Central memory CD4-positive, alpha-beta T cell (primary cell): ENCODE data around the gene TCF7L2.

Experiments used
- DNase-seq: peaks from one replicate; pipeline ENCODE4 v3.0.0; 2022

TCF7L2 gene

DNA sequence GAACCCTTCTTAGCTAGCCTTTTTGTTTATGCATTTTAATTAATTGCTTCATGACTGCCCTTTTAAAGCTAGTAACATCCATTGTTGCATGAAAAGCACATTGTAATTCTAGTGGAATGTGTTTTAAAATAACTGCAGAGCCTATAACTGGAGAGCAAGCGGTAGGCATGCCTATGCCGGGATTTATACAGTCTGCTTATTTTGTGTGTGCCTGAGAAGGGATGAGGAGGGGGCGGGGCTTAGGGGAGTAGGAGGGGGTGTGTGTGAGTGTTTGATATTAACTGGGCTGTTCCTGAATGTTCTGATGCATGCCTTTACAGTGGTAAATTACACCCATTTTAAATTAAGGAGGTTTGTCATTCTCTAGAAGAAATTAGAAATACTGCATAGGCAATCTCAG is 208.1 kb downstream of the TCF7L2 start:
- DNase-seq = no peak

DNA sequence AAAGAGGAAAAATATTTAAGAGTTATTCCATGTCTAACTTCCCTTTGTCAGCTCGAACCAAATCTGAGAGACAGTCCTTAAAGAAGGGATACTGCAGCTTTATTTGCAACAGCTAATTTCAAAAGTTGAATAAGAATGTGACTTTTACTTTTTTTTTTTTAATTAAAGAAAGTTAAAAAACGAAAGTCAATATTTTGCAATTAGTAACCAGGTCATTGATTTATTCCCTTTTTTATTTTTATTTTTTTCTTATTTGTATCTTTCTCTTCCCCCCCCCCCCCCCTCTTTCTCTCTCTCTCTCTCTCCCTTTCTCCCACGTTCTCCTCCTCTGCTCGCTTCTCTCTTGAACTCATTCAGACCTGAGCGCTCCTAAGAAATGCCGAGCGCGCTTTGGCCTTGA is 209.5 kb downstream of the TCF7L2 start:
- DNase-seq = no peak

DNA sequence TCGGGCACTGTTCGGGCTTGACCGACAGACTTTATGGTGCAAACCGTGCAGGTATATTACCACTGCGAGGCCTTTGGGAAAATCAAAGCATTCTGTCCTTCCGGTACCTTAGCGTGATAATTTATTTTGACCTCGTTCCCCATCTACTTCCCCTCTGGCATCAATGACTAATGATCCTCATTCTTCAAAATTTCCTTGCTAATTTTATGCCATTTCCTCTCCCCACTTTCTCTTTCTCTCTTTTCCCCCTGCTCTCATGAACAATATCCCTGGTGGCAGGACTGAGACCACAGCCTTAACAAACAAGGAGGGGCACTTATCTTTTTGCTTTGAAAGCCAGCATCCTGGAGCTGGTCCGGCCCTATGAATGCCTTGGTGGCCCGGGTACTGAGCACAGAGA is 210.6 kb downstream of the TCF7L2 start:
- no peak for DNase-seq

DNA sequence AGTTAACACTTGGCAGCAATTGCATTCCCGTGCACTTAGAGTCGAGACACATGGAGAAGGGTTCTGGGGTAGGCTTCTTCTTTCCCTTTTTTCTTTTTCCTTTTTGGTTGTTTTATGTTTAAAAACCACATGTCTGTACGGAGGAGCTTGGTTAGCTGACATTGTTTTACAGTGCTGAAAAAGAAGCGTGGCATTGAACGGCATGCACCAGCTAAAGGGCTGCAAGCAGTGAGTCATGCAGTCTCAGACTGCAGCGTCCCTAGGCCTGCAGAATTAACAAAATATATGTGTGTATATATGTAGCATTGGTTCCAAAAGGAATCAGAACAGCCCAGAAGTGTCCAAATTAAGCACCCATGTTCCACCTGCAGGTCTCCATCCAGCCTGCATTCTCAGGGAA is 211.0 kb downstream of the TCF7L2 start:
- no peak for DNase-seq

DNA sequence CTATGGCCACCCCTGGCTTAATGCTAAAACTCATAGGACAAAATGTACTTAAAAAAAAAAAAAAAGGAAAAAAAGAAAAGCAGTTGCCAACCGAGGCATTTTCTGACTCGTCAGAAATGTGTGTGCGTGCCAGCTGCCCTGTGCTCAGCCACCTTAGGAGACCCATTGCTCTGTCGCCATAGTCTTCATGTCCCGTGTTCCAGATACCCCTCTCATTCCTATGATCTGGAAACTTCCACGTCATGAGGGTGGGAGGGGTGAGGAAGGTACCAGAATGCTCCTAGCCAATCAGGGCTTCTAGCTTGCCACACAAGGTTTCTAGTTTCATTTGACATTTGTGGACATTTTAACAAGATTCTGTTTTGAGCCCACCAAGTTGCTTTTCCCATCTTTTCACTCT is 212.9 kb downstream of the TCF7L2 start:
- no peak for DNase-seq

DNA sequence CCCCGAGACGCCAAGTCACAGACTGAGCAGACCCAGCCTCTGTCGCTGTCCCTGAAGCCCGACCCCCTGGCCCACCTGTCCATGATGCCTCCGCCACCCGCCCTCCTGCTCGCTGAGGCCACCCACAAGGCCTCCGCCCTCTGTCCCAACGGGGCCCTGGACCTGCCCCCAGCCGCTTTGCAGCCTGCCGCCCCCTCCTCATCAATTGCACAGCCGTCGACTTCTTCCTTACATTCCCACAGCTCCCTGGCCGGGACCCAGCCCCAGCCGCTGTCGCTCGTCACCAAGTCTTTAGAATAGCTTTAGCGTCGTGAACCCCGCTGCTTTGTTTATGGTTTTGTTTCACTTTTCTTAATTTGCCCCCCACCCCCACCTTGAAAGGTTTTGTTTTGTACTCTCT is 215.6 kb downstream of the TCF7L2 start:
- no peak for DNase-seq

DNA sequence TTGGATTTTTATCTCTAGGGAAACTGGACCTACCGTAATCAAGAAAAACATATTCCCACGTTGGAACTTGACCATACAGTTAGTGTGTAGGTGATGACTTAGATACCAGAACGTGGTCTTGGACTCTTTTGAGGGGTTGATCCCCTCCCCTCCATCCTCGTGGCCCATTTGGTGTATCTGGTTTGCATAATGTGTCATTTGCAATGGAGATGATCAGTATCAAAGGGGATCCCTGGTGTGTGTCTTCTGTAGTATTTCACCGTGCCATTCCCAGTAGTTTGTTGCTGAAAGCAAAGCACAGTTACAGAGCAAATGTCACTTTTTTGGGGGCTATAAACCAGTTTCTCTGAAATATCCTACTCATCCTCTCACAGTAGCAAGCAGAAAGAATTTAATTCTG is 217.7 kb downstream of the TCF7L2 start:
- no peak for DNase-seq

DNA sequence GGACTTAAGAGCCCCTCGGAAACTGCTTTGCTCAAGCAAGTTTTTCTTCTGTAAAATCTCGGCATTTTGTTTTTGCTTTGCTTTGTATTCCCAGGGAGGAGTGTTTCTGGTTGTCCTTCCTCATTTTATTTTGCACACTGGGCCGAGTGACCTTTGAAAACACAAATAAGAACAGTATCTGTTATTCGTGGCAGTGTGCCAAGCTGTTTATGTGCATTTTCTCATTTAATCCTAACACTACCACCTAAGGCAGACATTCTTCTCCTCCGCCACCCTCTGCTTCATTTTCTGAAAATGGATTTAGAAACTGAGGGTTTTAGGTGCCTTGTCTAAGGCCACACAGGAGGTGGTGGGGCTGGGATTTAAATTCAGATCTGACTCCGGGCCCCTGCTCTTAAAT is 218.5 kb downstream of the TCF7L2 start:
- DNase-seq = no peak

DNA sequence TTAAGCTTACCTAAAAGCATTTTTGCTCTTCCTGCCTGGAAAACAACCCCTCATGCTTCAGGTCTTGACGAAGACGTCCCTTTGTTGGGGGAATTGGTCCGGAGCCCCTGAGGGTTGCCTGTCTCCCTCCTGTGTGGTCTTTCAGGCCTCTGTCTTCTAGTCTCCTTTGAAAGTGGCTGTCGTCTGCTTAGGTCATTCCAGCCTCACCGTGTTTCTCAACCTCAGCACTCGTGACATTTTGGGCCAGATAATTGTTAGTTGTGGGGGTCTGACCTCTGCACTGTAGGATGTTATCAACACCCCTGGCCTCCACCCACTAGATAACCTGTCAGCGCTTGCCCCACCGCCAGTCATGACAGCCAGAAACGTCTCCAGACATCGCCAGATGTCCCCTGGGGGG is 219.1 kb downstream of the TCF7L2 start:
- DNase-seq = no peak

DNA sequence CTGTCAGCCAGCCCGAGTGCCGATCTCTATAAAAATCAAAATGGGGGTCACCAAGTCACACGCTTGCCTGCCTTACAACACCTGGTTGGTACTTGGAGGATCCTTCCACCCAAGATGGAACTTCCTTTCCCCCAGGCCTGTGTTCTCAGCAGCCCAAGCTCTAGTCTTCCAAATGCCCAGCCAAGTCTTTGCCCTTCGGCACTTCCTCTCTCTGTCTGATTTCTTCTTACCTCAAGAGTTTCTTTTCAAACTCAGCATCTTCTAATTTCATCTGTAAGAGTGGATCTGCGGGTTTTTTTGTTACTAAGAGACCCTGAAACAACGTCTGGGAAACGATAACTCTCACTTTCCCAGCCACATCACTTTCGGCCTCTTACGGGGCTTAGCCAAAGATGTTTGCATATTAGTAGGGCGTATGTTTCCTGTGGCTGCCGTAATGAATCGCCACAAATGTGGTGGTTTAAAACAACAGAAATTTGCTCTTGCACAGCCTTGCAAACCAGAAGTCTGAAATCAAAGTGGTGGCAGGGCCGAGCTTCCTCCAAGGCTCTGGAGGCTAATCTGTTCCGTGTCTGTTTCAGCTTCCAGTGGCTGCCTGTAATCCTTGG is 219.9 kb downstream of the TCF7L2 start:
- DNase-seq = no peak

DNA sequence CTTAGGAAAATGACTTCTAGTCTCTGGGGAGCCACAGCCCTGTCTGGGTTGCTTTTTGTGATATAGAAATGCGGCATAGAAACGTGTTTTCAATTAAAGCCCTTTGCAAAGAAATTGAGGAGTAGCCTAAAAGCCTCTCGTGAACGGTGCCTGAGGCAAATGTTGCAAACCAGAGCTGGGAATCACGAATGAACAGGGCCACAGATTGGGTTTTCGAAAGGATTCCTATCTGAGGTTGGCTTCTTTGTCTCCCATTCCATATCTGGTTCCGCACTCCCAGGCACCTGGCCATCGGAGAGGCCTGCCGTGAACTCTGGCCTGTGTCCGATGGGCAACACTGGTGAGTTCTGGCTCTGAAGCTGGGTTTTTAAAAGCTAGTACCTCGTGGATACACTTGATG is 221.6 kb downstream of the TCF7L2 start:
- DNase-seq = no peak

DNA sequence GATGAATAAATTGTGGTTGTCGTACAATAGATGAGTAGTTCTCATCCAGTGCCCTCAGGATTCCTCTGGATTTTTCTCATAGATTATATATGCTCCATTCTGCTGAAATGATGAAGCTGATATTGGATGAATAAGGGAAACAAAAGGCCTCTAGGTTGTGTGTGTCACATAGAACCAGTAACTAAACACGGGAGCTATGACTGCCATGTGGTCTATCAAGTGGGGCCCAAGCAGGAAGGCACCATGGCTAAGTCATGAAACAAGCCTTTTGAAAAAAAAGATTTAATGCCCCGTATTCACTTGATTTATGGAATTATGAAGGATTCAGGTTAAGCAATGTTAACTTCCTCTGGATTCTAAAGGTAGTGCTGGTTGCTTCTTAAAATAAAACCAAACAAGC is 225.1 kb downstream of the TCF7L2 start:
- DNase-seq = no peak

DNA sequence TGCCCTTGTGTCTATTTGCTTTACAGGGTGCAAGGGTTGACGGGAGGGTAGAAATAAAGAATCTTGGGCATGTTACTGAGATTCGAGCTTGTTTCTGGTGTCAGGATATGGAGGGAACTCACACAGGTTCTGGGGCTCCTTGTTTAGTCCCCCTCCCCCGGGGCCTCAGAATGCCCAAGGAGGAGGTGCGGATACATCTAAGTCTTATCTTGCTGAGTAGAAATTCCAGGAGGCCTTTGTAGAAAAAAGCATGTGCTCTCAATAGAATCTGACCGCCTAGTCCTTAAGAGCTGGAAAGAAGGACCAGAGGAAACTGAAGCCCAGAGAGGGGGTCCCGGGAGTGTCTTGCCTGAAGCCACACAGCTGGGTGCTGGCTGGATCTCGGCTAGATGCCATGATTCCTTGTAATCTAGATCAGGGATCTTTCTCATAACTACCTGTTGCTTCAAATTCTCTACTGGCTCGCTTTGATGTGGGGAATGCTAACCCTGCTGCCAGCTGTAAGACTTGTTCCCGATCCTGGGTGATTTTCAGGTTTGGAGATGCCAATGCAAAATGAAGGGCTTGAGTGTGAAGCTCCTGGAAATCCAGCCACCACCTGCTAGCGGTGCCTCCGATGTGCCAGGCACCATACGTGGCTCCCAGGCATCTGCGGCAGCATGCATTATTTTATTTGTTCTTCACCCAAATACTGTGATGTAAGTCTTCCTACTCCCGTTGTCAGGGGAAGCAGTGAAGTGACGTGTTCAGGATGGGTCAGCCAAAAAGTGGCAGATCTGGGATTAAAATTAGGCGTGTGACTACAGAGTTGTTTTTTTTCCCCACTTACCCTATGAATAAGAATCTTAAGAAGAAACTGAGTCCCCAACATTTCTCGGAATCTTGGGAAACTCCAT is 226.0 kb downstream of the TCF7L2 start:
- no peak for DNase-seq

DNA sequence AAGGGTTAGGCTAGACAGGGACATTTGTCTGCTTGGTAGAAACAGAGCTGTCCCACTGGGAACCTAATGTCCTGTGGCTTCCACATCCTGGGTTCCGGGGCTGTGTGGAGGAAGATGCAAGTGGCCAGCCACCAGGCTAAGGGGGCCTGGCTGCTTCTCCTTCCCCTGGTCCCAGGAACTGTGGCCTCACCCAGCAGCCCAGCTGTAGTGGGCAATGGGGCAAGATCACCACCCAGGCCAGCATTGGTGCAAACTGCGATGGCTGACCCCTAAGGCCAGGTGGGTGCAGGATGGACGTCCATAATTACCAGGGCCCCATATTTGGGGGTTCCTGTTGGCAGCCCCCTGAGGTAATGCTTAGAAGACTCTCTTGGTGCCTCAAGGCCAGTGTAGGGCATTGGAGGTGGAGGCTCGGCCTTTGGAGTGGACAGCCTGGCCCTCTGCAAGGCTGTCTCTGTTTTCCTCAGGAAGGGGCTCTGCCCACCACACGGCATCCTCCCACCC is 226.7 kb downstream of the TCF7L2 start:
- DNase-seq = no peak

DNA sequence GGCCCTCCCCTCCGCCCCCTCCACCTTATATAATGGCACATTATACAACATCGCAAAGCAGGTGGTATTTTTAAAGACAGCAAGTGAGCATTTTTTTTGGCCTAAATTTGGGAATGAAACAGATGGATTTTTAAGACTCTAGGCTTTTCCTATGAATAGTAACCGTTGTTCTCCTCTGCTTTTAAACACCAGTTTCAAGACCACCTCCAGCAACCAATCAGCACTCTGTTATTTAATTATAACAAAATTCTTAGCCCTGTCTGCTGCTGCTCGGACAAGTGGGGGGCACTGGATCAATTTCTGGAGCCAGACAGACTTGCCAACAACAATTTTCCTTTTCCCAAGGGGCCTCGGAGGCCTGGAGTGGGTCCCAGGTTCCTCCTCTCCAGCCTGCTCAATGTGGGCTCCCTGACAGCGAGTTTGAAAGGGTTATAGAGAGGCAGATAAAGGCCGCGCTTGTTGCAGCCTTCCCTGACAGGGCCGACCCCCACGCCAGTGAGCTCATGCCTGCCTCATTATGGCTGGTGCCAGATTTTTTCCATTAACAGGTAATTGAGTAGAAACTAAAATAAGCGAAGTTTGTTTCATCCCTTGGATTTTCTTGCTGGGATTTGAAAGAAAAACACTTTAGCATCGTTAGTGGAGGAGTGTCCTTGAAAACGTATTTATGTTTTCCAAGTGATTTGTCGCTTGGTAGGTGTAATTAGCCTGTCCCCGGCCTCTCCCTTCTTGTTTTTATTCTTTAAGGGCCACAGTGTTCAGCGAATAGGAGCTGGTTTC is 227.3 kb downstream of the TCF7L2 start:
- no peak for DNase-seq

DNA sequence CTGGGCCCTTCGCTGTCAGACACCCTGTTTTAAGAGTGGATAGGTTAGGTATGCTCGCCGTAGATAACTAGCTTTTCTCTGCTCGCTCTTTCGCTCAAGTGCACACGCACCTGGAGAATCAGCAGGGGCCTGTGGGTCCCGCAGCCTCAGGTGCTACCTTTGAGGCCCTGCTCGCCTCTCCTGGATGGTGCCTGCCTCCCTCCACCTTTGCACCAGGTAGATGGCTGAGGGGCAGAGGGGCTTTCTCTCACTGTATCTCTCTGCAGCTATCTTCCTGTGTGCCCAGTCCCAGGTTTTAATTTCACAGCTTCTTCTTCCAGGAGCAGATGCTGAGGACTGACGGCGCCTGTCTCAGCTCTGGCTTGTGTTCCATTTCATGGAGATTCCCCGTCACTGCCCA is 227.9 kb downstream of the TCF7L2 start:
- DNase-seq = no peak

DNA sequence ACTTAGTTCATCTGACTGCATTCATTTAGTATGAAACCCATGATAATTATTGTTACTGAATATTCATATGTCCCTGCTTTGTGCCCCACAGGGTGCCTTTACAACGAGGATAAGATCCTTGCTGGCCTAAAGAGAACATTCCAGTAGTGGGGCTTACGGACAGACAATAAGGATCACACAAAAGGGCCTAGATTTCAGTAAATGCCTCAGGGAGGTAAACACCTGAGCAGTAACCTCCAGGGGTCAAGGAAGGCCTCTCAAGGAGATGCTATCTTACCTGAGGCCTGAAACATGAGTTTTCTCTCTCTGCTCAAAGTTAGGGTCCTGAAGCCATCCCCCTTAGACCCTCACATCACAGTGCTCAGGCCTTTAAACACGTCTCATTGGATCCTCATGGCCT is 228.7 kb downstream of the TCF7L2 start:
- no peak for DNase-seq

DNA sequence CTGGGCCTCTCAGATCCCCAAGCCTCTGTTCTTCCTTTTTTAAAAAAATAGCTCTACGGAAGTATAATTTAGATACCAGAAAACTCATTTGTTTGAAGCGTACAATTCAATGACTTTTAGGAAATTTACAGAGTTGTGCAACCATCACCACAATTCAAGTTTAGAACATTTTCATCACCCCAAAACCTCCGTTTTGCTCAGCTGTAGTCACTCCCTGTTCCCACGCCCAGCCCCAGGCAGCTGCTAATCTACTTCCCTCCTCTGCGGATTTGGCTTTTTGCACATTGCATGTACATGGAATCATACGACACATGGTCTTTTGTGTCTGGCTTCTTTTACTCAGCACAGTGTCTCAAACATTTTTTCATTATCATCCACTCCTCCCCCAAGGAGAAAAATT is 229.2 kb downstream of the TCF7L2 start:
- DNase-seq = no peak

DNA sequence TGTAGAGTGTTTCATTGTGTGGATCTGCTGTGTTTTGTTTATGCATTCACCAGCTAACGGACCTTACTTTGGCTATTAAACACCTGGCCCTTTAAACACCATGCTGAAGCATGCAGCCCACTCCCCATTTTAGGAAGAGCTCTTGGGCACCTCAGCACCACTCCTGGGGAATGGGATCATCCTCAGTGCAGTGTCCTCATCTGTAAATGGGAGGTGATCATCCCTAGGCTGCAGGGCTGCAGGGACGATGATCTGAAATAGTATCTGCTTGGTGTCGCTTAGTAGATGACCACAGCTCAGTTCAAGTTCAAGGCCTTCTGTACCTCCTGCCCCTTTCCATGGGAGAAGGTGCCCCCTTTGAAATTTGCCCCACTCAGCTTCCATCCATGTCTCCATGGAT is 229.9 kb downstream of the TCF7L2 start:
- DNase-seq = no peak

DNA sequence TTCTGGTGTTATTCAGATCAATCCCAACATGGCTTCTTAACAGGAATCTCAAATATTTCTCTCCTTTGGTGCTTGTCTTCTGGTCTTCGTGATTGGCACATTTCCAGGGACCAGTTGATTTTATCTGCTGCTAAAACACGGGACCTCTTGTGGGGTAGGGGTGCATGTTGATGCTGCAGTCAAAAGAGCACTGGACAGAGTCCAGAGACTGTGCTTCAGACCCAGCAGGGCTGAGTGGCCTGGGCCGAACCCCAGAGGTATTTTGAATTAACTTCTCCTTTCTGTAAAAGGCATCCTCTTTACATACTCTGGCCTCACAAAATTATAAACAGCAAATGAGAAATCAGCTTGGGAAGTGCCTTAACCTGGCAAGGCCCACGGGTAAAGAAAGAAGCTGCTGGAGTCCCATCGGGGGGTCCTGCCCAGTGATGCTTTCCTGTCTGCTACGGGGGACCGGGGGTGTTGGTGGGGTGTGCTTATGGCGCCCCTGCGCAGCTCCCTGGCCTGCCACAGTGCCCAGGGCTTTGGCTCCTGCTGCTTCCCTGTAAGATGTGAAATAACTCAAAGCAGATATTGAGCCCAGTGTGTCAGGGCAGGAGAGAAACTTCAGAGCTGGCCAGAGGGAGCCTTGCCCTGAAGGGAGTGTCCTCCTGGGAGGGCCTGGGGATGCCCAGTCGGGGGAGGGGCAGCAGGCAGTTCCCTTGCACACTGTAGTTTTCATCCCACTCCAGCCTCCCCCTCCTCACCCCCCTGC is 230.5 kb downstream of the TCF7L2 start:
- DNase-seq = no peak

DNA sequence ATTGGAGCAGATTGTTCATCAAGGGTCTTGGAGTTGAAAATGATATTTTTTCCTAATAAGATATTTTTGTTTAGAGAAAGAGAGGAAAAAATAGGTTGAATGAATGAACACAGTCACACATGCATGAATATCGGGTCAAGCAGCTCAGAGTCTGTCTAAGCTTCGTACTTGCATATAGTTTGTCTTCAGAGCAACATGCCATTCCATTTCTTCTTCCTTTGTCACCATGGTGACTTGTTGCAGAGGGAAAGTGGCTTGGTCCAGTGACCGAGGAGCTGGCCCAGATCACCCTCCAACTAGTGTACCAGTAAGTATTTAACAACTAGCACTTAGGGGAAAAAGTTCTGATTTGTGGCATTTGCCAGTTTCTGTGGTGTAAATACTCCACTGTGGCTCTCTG is 232.1 kb downstream of the TCF7L2 start:
- no peak for DNase-seq

DNA sequence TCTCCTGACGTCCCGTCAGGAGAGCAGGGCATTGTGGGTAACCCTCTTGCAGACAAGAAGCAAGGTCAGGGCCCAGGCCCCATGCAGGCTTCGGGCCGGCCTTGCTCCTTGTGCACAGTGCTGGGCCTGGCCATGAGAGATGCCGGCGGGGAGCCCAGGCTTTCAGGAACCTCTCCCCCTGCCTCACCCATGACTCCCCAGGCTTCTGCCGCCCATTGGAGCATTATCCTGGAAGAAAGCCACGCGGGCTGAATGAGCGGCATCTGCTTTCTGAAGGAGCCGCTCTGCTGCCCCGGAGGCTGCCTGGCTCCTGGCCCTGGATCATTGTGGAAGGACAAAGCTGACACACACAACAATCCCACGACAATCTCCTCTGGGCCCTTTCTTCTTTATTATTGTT is 233.5 kb downstream of the TCF7L2 start:
- DNase-seq = no peak
